Measurements from ENCODE around the gene HARBI1. TPM values are rescaled to one million over a fixed set of nuclear protein-coding genes. Genes with fewer than 3 reads are reported as not detected.

The HARBI1 gene
- total and polyA plus RNA-seq, 2 of the 4 experiments (the other 2 are of a cell fraction) = 2.7 to 5.2 TPM

- Histone ChIP-seq H3K4me2 (ENCODE audit: low read depth, low read length) (no peak overlapping the region), H2BK15ac (ENCODE audit: low read depth, low read length) (no peak overlapping the region), H3K4me1 (ENCODE audit: control insufficient read depth, insufficient read depth, low read length) (peaks cover 4% of the 10 kb centered on the region; the same call in 1 of the 2 replicates), H2BK20ac (ENCODE audit: low read depth, low read length) (no peak overlapping the region), H3K36me3 (ENCODE audit: control insufficient read depth, insufficient read depth, low read length) (no peaks in the 10 kb centered on the region), H3K4me3 (ENCODE audit: insufficient read depth, low read depth, low read length) (no peak overlapping the region), H2AK5ac (ENCODE audit: low read depth, low read length) (no peak overlapping the region), H2BK120ac (ENCODE audit: low read depth, low read length) (no peak overlapping the region), H3K4ac (ENCODE audit: low read depth, low read length) (no peak overlapping the region), H3K27ac (ENCODE audit: insufficient read depth, low read length) (no peak overlapping the region), H3K14ac (replicated peaks; ENCODE audit: low read depth, low read length) (no peak overlapping the region), H3K56ac (ENCODE audit: extremely low read depth, insufficient read depth, low read length) (no peak overlapping the region), H4K8ac (ENCODE audit: low read depth in 2 of 2, low read length in 2 of 2) (no peak overlapping the region), H4K20me1 (ENCODE audit: insufficient read depth, low read length) (peaks cover 51% of the 10 kb centered on the region), H3K23ac (ENCODE audit: low read depth, low read length) (no peak overlapping the region), H3K9me1 (ENCODE audit: insufficient read depth, low read length) (no peaks in the 10 kb centered on the region), H3K27me3 (ENCODE audit: control insufficient read depth, insufficient read depth, low read length) (no peaks in the 10 kb centered on the region), H2BK5ac (ENCODE audit: low read depth, low read length, poor library complexity, severe bottlenecking) (no peak overlapping the region), H3K9me3 (ENCODE audit: control insufficient read depth, insufficient read depth, low read length) (no peaks in the 10 kb centered on the region), H2AK9ac (replicated peaks; ENCODE audit: low read depth, low read length, poor library complexity) (no peak overlapping the region), H2AFZ (replicated peaks; ENCODE audit: low read length, poor library complexity) (no peak overlapping the region), H4K91ac (ENCODE audit: insufficient read depth, low read depth, low read length) (no peak overlapping the region), H3K9ac (ENCODE audit: low read depth, low read length) (no peak overlapping the region), H3K79me1 (ENCODE audit: low read depth in 1 of 2, low read length in 2 of 2) (peaks cover 4 to 60% of the 10 kb centered on the region in 2 experiments), H3K18ac (ENCODE audit: low read depth, low read length) (no peak overlapping the region), H4K5ac (ENCODE audit: low read depth, low read length) (no peak overlapping the region)
- intact Hi-C loops (cut with micrococcal nuclease) = no loop called here
- no TSS peak for BruUV-seq (replicated peaks)
- ChIA-PET CTCF (interaction anchor here (0.6 kb wide), 1 partner anchor 365 kb away, joined by 3 read pairs; no protein-coding TSS in a partner anchor), POLR2A (ENCODE audit: unreplicated experiment) (no interaction called here)
- dilution Hi-C loops (cut with HindIII; ENCODE audit: low sequenced_read_pairs, unreplicated experiment) = no loop called here
- DNase-seq (no peak), ATAC-seq (ENCODE audit: low read depth) (no peak)
- TF ChIP-seq RFX5 (IDR thresholded peaks at IDR 0.05; ENCODE audit: low read depth, low read length) (no peak), MXI1 (IDR thresholded peaks at IDR 0.05; ENCODE audit: borderline replicate concordance, low read depth, low read length) (no peak)
- TF ChIP-seq, protein P1, sequence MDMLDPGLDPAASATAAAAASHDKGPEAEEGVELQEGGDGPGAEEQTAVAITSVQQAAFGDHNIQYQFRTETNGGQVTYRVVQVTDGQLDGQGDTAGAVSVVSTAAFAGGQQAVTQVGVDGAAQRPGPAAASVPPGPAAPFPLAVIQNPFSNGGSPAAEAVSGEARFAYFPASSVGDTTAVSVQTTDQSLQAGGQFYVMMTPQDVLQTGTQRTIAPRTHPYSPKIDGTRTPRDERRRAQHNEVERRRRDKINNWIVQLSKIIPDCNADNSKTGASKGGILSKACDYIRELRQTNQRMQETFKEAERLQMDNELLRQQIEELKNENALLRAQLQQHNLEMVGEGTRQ (IDR thresholded peaks at IDR 0.05; ENCODE audit: low read depth, low read length) = no peak
- in situ Hi-C loops (cut with MboI; ENCODE audit: low sequenced_read_pairs) = no loop called here
These were observed 28.1 kb downstream of the HARBI1 start for GRCh38 chr11:46588915-46589314.

Data from IMR-90 (cell line).